Measurements from ENCODE around the gene TYSND1.

- TF ChIP-seq CTCF (IDR thresholded peaks at IDR 0.05) = no peak
- TF ChIP-seq POLR2A (IDR thresholded peaks at IDR 0.05) = no peak
- TF ChIP-seq POLR2AphosphoS5 (IDR thresholded peaks at IDR 0.05) = no peak
Measured at GRCh38 chr10:70097459-70097858, 49.0 kb downstream of the TYSND1 start.

All from upper lobe of left lung (tissue), 4 donors.